GM23338 (cell line): ENCODE measurements around the gene UBXN1. TPM values are rescaled to one million over a fixed set of nuclear protein-coding genes. Genes with fewer than 3 reads are reported as not detected.

Source experiments
- ATAC-seq: fragments of 200-7000 bp; cut with Tn5 transposase; 3 replicates; pipeline ENCODE4 v1.9.1; 2020
- DNase-seq: peaks from one replicate; pipeline ENCODE4 v3.0.0-alpha.2; 2015; ENCODE audit warnings: low spot score
- H2AFZ ChIP-seq: fragments of 200-600 bp; sonication (generic); 2 replicates; pipeline ENCODE4 v1.8.0; 2016; ENCODE audit warnings: antibody characterized with exemption, mild to moderate bottlenecking, moderate library complexity
- H3F3A ChIP-seq: fragments of 200-600 bp; sonication (generic); replicated peaks from 2 replicates; pipeline ENCODE4 v1.8.0; 2017; ENCODE audit warnings: antibody characterized with exemption, mixed run types, low read depth
- H3K27ac ChIP-seq: fragments of 200-600 bp; sonication (generic); 2 replicates; pipeline ENCODE4 v1.6.1; 2016; ENCODE audit warnings: low read depth
- H3K27me3 ChIP-seq: fragments of 200-600 bp; sonication (generic); 2 replicates; pipeline ENCODE4 v1.8.0; 2016; ENCODE audit warnings: mild to moderate bottlenecking, mixed run types, moderate library complexity; ENCODE audit not compliant: insufficient read depth
- H3K36me3 ChIP-seq: fragments of 200-600 bp; sonication (generic); 2 replicates; pipeline ENCODE4 v1.8.0; 2016; ENCODE audit warnings: mild to moderate bottlenecking; ENCODE audit not compliant: insufficient read depth
- H3K4me1 ChIP-seq: fragments of 200-600 bp; sonication (generic); 2 replicates; pipeline ENCODE4 v1.8.0; 2016; ENCODE audit warnings: mild to moderate bottlenecking, moderate library complexity; ENCODE audit not compliant: insufficient read depth
- H3K4me2 ChIP-seq: fragments of 200-600 bp; sonication (generic); 2 replicates; pipeline ENCODE4 v1.7.1; 2017; ENCODE audit warnings: mixed run types
- H3K4me3 ChIP-seq: fragments of 200-600 bp; sonication (generic); 2 replicates; pipeline ENCODE4 v1.6.1; 2016; ENCODE audit warnings: mixed run types
- H3K79me2 ChIP-seq: fragments of 200-600 bp; sonication (generic); replicated peaks from 2 replicates; pipeline ENCODE4 v1.8.0; 2017; ENCODE audit warnings: mild to moderate bottlenecking; ENCODE audit not compliant: insufficient read depth
- H3K9me2 ChIP-seq: fragments of 200-600 bp; sonication (generic); 2 replicates; pipeline ENCODE4 v1.8.0; 2017; ENCODE audit not compliant: insufficient read depth
- H4K20me1 ChIP-seq: fragments of 200-600 bp; sonication (generic); replicated peaks from 2 replicates; pipeline ENCODE4 v1.8.0; 2017; ENCODE audit warnings: mild to moderate bottlenecking; ENCODE audit not compliant: insufficient read depth
- H3K27ac Mint-ChIP-seq: 2 replicates; pipeline ENCODE4 v1.8.0; 2020; ENCODE audit warnings: inconsistent platforms, mild to moderate bottlenecking, moderate library complexity, mixed read lengths
- H3K27me3 Mint-ChIP-seq: 3 replicates; pipeline ENCODE4 v1.8.0; 2022; ENCODE audit warnings: low read depth, mild to moderate bottlenecking, moderate library complexity, mixed read lengths, inconsistent platforms; ENCODE audit not compliant: insufficient read depth, poor library complexity
- H3K36me3 Mint-ChIP-seq: 3 replicates; pipeline ENCODE4 v1.8.0; 2021; ENCODE audit warnings: low read depth, mild to moderate bottlenecking, inconsistent platforms, moderate library complexity, mixed read lengths
- H3K4me1 Mint-ChIP-seq: 3 replicates; pipeline ENCODE4 v1.8.0; 2020; ENCODE audit warnings: mild to moderate bottlenecking, inconsistent platforms, mixed read lengths
- H3K4me3 Mint-ChIP-seq: 3 replicates; pipeline ENCODE4 v1.8.0; 2021; ENCODE audit warnings: moderate library complexity, mild to moderate bottlenecking, inconsistent platforms, mixed read lengths
- H3K9me3 Mint-ChIP-seq: 3 replicates; pipeline ENCODE4 v1.8.0; 2020; ENCODE audit warnings: moderate library complexity, mild to moderate bottlenecking, inconsistent platforms, mixed read lengths
- CREB1 ChIP-seq: fragments of 250-450 bp; sonication (Bioruptor Pico); IDR thresholded peaks from 2 replicates; pipeline ENCODE4 v1.5.0; 2020; ENCODE audit warnings: low read depth, mild to moderate bottlenecking, moderate library complexity
- EZH2 ChIP-seq: fragments of 200-600 bp; sonication (generic); IDR thresholded peaks from one replicate; pipeline ENCODE4 v1.8.0; 2017; ENCODE audit warnings: antibody characterized with exemption, mild to moderate bottlenecking, low read depth; ENCODE audit not compliant: unreplicated experiment
- EZH2phosphoT487 ChIP-seq: fragments of 200-600 bp; sonication (generic); IDR thresholded peaks from one replicate; pipeline ENCODE4 v1.8.1; 2018; ENCODE audit warnings: antibody characterized with exemption; ENCODE audit not compliant: unreplicated experiment
- JUNB ChIP-seq: IDR thresholded peaks from one replicate; pipeline ENCODE4 v1.6.1; 2016; ENCODE audit warnings: antibody characterized with exemption; ENCODE audit not compliant: unreplicated experiment
- NANOG ChIP-seq: IDR thresholded peaks from 2 replicates; pipeline ENCODE4 v1.6.1; 2016; ENCODE audit warnings: antibody characterized with exemption, borderline replicate concordance
- POLR2AphosphoS5 ChIP-seq: IDR thresholded peaks from 2 replicates; pipeline ENCODE4 v1.6.1; 2016; ENCODE audit warnings: antibody characterized with exemption, low read depth
- STAT1 ChIP-seq: IDR thresholded peaks from one replicate; pipeline ENCODE4 v1.6.1; 2016; ENCODE audit warnings: antibody characterized with exemption; ENCODE audit not compliant: unreplicated experiment
- ZNF114 ChIP-seq: fragments of 250-450 bp; sonication (Bioruptor Pico); IDR thresholded peaks from 2 replicates; pipeline ENCODE4 v1.5.0; 2020; ENCODE audit warnings: mild to moderate bottlenecking, moderate library complexity
- ZNF331 ChIP-seq: fragments of 250-450 bp; sonication (Bioruptor Pico); IDR thresholded peaks from 2 replicates; pipeline ENCODE4 v1.5.0; 2020; ENCODE audit warnings: low read depth, mild to moderate bottlenecking, moderate library complexity
- polyA plus RNA-seq: library from polyadenylated mRNA; unstranded; fragments of >200 nt; fragmentation: Nextera tagmentation; extraction: Ambion mirVana; gene quantifications from 2 replicates; pipeline ENCODE4 v1.2.1, GENCODE V29; 2016
- total RNA-seq: library from RNA; depleted of rRNA; stranded (reverse); fragments of >200 nt; shearing (Covaris generic); gene quantifications from 2 replicates; pipeline ENCODE4 v1.2.3, GENCODE V29; 2014
- TF ChIP-seq, protein P1 (sequence below): IDR thresholded peaks from one replicate; pipeline ENCODE4 v1.6.1; 2018; ENCODE audit warnings: antibody characterized with exemption; ENCODE audit not compliant: unreplicated experiment
- TF ChIP-seq, protein P2 (sequence below): IDR thresholded peaks from 2 replicates; pipeline ENCODE4 v1.6.1; 2016; ENCODE audit warnings: antibody characterized with exemption
- TF ChIP-seq, protein P3 (sequence below): fragments of 250-450 bp; sonication (Bioruptor Pico); IDR thresholded peaks from 2 replicates; pipeline ENCODE4 v1.5.0; 2020; ENCODE audit warnings: mild to moderate bottlenecking, moderate library complexity
- TF ChIP-seq, protein P4 (sequence below), 2 experiments: fragments of 200-600 bp in 1 of 2; sonication (generic) in 1 of 2; conservative IDR thresholded peaks; 2 replicates each; pipeline versions ENCODE4 v1.5.1 to v1.6.1; 2016 to 2017; ENCODE audit warnings: antibody characterized with exemption in 2 of 2, low read depth in 2 of 2, mild to moderate bottlenecking in 2 of 2, moderate library complexity in 1 of 2

The UBXN1 gene
- total and polyA plus RNA-seq, 2 experiments from 2014 or later, result 126 to 132 TPM

DNA sequence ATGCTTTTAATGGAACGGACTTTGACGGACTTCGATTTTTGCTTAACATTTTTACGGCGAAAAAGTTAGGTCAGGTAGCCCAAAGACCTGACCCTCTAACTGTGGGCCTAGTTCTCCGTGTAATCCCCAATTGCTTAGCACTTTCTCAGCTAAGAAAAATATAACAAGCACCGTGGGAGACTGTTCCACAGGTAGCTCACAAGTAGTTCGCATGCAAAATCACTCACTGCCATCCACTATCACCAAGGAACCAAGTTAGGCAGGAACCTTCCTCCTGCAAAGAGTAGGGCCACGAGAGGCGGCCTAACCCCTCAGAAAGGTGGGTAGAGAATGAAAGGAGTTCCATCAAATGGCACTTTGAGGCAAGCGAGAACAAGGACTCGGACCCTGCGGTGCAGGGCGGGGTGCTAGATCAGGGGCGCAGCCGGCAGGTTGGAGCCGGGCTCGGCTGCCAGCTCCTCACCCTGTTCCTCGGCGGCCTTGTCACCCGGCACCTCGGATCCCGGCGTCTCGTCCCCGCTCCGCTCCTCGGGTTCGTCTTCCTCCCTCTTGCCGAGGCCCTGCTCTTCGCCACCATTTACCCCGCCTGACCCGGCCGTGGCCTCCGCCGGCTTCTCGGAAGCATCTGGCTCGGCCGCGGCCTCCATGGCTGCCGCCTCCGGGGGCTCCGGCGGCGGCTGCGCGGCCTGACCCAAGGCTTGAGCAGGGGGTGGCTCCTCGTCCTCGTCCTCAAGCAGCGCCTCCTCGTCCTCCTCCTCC, 47.5 kb upstream of the UBXN1 start:
- Histone ChIP-seq H3F3A (peaks cover 45% of the 10 kb centered on the region), H3K27me3 (no peaks in the 10 kb centered on the region), H2AFZ (no peak overlapping the region), H3K79me2 (peaks cover 74% of the 10 kb centered on the region), H3K4me3 (peak overlapping the region; percentile 59), H3K27ac (no peak overlapping the region), H4K20me1 (peaks cover 37% of the 10 kb centered on the region), H3K4me2 (peak overlapping the region; percentile 98), H3K36me3 (peaks cover 36% of the 10 kb centered on the region), H3K4me1 (peaks cover 24% of the 10 kb centered on the region), H3K9me2 (no peaks in the 10 kb centered on the region)
- peaks cover 14% of the 10 kb centered on the region for H3K27me3 Mint-ChIP-seq
- DNase-seq (no peak), ATAC-seq (no peak)
- peaks cover 47% of the 10 kb centered on the region for H3K36me3 Mint-ChIP-seq
- H3K27ac Mint-ChIP-seq, result peak overlapping the region; percentile 84; the same call in 1 of the 2 replicates
- TF ChIP-seq POLR2AphosphoS5, result no peak
- TF ChIP-seq JUNB, result no peak
- TF ChIP-seq ZNF331 (CRISPR knock-in tag), result no peak
- no peak for TF ChIP-seq STAT1
- TF ChIP-seq NANOG, result no peak
- no peak for TF ChIP-seq EZH2phosphoT487
- TF ChIP-seq, protein P1, sequence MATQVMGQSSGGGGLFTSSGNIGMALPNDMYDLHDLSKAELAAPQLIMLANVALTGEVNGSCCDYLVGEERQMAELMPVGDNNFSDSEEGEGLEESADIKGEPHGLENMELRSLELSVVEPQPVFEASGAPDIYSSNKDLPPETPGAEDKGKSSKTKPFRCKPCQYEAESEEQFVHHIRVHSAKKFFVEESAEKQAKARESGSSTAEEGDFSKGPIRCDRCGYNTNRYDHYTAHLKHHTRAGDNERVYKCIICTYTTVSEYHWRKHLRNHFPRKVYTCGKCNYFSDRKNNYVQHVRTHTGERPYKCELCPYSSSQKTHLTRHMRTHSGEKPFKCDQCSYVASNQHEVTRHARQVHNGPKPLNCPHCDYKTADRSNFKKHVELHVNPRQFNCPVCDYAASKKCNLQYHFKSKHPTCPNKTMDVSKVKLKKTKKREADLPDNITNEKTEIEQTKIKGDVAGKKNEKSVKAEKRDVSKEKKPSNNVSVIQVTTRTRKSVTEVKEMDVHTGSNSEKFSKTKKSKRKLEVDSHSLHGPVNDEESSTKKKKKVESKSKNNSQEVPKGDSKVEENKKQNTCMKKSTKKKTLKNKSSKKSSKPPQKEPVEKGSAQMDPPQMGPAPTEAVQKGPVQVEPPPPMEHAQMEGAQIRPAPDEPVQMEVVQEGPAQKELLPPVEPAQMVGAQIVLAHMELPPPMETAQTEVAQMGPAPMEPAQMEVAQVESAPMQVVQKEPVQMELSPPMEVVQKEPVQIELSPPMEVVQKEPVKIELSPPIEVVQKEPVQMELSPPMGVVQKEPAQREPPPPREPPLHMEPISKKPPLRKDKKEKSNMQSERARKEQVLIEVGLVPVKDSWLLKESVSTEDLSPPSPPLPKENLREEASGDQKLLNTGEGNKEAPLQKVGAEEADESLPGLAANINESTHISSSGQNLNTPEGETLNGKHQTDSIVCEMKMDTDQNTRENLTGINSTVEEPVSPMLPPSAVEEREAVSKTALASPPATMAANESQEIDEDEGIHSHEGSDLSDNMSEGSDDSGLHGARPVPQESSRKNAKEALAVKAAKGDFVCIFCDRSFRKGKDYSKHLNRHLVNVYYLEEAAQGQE, result no peak
- TF ChIP-seq CREB1 (CRISPR knock-in tag), result no peak
- no peak for TF ChIP-seq ZNF114 (CRISPR knock-in tag)
- TF ChIP-seq, protein P2, sequence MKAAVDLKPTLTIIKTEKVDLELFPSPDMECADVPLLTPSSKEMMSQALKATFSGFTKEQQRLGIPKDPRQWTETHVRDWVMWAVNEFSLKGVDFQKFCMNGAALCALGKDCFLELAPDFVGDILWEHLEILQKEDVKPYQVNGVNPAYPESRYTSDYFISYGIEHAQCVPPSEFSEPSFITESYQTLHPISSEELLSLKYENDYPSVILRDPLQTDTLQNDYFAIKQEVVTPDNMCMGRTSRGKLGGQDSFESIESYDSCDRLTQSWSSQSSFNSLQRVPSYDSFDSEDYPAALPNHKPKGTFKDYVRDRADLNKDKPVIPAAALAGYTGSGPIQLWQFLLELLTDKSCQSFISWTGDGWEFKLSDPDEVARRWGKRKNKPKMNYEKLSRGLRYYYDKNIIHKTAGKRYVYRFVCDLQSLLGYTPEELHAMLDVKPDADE, result no peak
- TF ChIP-seq, protein P3, sequence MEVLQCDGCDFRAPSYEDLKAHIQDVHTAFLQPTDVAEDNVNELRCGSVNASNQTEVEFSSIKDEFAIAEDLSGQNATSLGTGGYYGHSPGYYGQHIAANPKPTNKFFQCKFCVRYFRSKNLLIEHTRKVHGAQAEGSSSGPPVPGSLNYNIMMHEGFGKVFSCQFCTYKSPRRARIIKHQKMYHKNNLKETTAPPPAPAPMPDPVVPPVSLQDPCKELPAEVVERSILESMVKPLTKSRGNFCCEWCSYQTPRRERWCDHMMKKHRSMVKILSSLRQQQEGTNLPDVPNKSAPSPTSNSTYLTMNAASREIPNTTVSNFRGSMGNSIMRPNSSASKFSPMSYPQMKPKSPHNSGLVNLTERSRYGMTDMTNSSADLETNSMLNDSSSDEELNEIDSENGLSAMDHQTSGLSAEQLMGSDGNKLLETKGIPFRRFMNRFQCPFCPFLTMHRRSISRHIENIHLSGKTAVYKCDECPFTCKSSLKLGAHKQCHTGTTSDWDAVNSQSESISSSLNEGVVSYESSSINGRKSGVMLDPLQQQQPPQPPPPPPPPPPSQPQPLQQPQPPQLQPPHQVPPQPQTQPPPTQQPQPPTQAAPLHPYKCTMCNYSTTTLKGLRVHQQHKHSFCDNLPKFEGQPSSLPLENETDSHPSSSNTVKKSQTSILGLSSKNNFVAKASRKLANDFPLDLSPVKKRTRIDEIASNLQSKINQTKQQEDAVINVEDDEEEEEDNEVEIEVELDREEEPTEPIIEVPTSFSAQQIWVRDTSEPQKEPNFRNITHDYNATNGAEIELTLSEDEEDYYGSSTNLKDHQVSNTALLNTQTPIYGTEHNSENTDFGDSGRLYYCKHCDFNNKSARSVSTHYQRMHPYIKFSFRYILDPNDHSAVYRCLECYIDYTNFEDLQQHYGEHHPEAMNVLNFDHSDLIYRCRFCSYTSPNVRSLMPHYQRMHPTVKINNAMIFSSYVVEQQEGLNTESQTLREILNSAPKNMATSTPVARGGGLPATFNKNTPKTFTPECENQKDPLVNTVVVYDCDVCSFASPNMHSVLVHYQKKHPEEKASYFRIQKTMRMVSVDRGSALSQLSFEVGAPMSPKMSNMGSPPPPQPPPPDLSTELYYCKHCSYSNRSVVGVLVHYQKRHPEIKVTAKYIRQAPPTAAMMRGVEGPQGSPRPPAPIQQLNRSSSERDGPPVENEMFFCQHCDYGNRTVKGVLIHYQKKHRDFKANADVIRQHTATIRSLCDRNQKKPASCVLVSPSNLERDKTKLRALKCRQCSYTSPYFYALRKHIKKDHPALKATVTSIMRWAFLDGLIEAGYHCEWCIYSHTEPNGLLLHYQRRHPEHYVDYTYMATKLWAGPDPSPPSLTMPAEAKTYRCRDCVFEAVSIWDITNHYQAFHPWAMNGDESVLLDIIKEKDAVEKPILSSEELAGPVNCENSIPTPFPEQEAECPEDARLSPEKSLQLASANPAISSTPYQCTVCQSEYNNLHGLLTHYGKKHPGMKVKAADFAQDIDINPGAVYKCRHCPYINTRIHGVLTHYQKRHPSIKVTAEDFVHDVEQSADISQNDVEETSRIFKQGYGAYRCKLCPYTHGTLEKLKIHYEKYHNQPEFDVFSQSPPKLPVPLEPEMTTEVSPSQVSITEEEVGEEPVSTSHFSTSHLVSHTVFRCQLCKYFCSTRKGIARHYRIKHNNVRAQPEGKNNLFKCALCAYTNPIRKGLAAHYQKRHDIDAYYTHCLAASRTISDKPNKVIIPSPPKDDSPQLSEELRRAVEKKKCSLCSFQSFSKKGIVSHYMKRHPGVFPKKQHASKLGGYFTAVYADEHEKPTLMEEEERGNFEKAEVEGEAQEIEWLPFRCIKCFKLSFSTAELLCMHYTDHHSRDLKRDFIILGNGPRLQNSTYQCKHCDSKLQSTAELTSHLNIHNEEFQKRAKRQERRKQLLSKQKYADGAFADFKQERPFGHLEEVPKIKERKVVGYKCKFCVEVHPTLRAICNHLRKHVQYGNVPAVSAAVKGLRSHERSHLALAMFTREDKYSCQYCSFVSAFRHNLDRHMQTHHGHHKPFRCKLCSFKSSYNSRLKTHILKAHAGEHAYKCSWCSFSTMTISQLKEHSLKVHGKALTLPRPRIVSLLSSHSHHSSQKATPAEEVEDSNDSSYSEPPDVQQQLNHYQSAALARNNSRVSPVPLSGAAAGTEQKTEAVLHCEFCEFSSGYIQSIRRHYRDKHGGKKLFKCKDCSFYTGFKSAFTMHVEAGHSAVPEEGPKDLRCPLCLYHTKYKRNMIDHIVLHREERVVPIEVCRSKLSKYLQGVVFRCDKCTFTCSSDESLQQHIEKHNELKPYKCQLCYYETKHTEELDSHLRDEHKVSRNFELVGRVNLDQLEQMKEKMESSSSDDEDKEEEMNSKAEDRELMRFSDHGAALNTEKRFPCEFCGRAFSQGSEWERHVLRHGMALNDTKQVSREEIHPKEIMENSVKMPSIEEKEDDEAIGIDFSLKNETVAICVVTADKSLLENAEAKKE (CRISPR knock-in tag), result no peak
- TF ChIP-seq, protein P4, sequence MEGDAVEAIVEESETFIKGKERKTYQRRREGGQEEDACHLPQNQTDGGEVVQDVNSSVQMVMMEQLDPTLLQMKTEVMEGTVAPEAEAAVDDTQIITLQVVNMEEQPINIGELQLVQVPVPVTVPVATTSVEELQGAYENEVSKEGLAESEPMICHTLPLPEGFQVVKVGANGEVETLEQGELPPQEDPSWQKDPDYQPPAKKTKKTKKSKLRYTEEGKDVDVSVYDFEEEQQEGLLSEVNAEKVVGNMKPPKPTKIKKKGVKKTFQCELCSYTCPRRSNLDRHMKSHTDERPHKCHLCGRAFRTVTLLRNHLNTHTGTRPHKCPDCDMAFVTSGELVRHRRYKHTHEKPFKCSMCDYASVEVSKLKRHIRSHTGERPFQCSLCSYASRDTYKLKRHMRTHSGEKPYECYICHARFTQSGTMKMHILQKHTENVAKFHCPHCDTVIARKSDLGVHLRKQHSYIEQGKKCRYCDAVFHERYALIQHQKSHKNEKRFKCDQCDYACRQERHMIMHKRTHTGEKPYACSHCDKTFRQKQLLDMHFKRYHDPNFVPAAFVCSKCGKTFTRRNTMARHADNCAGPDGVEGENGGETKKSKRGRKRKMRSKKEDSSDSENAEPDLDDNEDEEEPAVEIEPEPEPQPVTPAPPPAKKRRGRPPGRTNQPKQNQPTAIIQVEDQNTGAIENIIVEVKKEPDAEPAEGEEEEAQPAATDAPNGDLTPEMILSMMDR (conservative IDR thresholded peaks at IDR 0.05; ENCODE audit: low read depth in 2 of 2), result no peak
- TF ChIP-seq EZH2, result no peak
- peak overlapping the region; percentile 98 for H3K4me3 Mint-ChIP-seq
- peaks cover 21% of the 10 kb centered on the region for H3K4me1 Mint-ChIP-seq
- no peaks in the 10 kb centered on the region; the same call in 2 of the 3 replicates for H3K9me3 Mint-ChIP-seq
